ENCODE results near the gene IQSEC1. TPM values are rescaled to one million over a fixed set of nuclear protein-coding genes. Genes with fewer than 3 reads are reported as not detected.
"Not testable (repeated sequence)": the region's sequence is repeated elsewhere in the genome, so short reads cannot be mapped to it uniquely, and the experiment has no call there.

The IQSEC1 gene
- total RNA-seq, 2 experiments from 2014 or later = 38.6 to 39.3 TPM

- CTCF ChIA-PET = interaction anchor here (1.1 to 1.9 kb wide), 2 partner anchors 13 to 44 kb away, joined by 3 to 7 read pairs; partner anchors contain the start of gene RPL32
- no peak overlapping the region for H3K27ac Mint-ChIP-seq
- intact Hi-C loops (cut with micrococcal nuclease) = no loop called here
Observed at GRCh38 chr3:12854565-12854964, 218.7 kb downstream of the IQSEC1 start.

DNA sequence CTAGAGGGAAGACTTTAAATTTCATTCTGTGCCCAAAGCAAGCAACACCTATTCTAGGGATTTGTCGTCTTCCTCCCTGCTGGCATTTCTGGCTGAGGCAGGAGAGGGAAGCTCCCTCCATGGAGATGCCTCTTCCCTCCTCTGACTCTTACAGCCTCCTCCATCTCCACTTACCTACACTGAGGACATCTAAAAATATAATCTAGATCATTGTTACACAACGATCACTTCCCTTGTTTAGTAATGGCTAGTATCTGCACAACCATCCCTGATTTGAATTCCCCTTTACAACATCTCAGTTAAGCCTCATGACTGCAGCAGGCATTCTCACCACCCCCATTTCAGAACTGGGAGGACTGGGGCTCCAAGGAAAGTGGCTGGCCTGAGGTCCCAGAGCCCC, 219.4 kb downstream of the IQSEC1 start:
- H3K36me3 Mint-ChIP-seq (ENCODE audit: low read depth); DNase-seq; H3K4me1 Mint-ChIP-seq (ENCODE audit: low read depth); H3K27me3 Mint-ChIP-seq (ENCODE audit: low read depth); H3K4me3 Mint-ChIP-seq; intact Hi-C loops (cut with micrococcal nuclease); H3K9me3 Mint-ChIP-seq; H3K27ac Mint-ChIP-seq: not testable (repeated sequence)
- CTCF ChIA-PET = interaction anchor here (1.9 kb wide), 1 partner anchor 12 kb away, joined by 7 read pairs; the partner anchor contains the start of gene RPL32

More at GRCh38 chr3:12854565-12854964, 218.7 kb downstream of the IQSEC1 start:
- Mint-ChIP-seq H3K36me3 (ENCODE audit: low read depth) (no peaks in the 10 kb centered on the region), H3K4me1 (ENCODE audit: low read depth) (no peaks in the 10 kb centered on the region), H3K4me3 (no peak overlapping the region), H3K9me3 (no peaks in the 10 kb centered on the region), H3K27me3 (ENCODE audit: low read depth) (no peaks in the 10 kb centered on the region)
- no peak for DNase-seq

GRCh38 chr3:12852201-12852600, 221.0 kb downstream of the IQSEC1 start:
- no peak for DNase-seq
- no peaks in the 10 kb centered on the region for H3K4me1 Mint-ChIP-seq (ENCODE audit: low read depth)
- H3K36me3 Mint-ChIP-seq (ENCODE audit: low read depth) = no peaks in the 10 kb centered on the region
- CTCF ChIA-PET = interaction anchor here (0.8 to 1.3 kb wide), 2 partner anchors 10 to 13 kb away, joined by 4 to 5 read pairs; partner anchors contain the start of gene RPL32
- H3K27me3 Mint-ChIP-seq (ENCODE audit: low read depth) = no peaks in the 10 kb centered on the region
- no peak overlapping the region for H3K4me3 Mint-ChIP-seq
- H3K27ac Mint-ChIP-seq = no peak overlapping the region
- no peaks in the 10 kb centered on the region for H3K9me3 Mint-ChIP-seq
- intact Hi-C loops (cut with micrococcal nuclease) = no loop called here

Other genes with a start within 250 kb of the IQSEC1 start
- 1,000 to 10,000 TPM; 3,385 to 3,704 TPM for gene RPL32, start 231.9 kb downstream of the IQSEC1 start, total RNA-seq

All from activated naive CD4-positive, alpha-beta T cell treated with anti-CD3 and anti-CD28 coated beads for 36 hours (primary cell).